K562 (cell line): ENCODE data around the gene RCHY1. TPM values are rescaled to one million over a fixed set of nuclear protein-coding genes. Genes with fewer than 3 reads are reported as not detected.

Source experiments
- ATAC-seq: fragments of 200-7000 bp; cut with Tn5 transposase; 3 replicates; pipeline ENCODE4 v1.9.1; 2020; ENCODE audit warnings: moderate library complexity
- BruUV-seq: library from RNA; stranded (reverse); fragments of 400-500 nt; replicated peaks from 2 replicates; lab custom pipeline; 2021; lab: Mats Ljungman, UMichigan
- CTCF ChIA-PET: fragments of 300-600 bp; formaldehyde crosslinking; extraction: SDS; loops from one replicate; lab custom pipeline; 2021; ENCODE audit warnings: low intra/inter-chr PET ratio; lab: Yijun Ruan, JAX
- POLR2A ChIA-PET: fragments of 300-600, 350-650 bp; sonication (Branson Sonifier 250); formaldehyde crosslinking; extraction: SDS; loops from one replicate; lab custom pipeline; 2021; ENCODE audit warnings: antibody characterized with exemption, inconsistent platforms; lab: Yijun Ruan, JAX
- DNase-seq, 4 experiments: peaks; one replicate each; pipeline versions ENCODE4 v3.0.0 to v3.0.0-alpha.2; 2011 to 2018; ENCODE audit warnings: low spot score in 3 of 4, mixed read lengths in 3 of 4; ENCODE audit errors: extremely low read depth in 1 of 4
- FAIRE-seq: peaks from 2 replicates; lab custom pipeline; 2011; peaks lifted over from hg19 to GRCh38; lab: Jason Lieb, UNC
- H2AFZ ChIP-seq: 2 replicates; pipeline ENCODE4 v1.6.0; 2011; ENCODE audit warnings: low read depth, low read length, control low read depth, inconsistent platforms
- H3K27ac ChIP-seq: fragments of 200-600 bp; 3 replicates; pipeline ENCODE4 v1.8.0; 2011; ENCODE audit warnings: low read depth, mild to moderate bottlenecking, control low read depth, inconsistent platforms, low read length, moderate library complexity, mixed read lengths; ENCODE audit errors: extremely low read depth
- H3K27me3 ChIP-seq, 2 experiments: fragments of 300-600 bp in 1 of 2; 2 replicates in 1 of 2; 3 replicates in 1 of 2; pipeline versions ENCODE4 v1.6.0 to v1.8.0; 2011; ENCODE audit warnings: inconsistent platforms in 2 of 2, low read length in 2 of 2, mild to moderate bottlenecking in 1 of 2, mixed read lengths in 1 of 2, moderate library complexity in 1 of 2; ENCODE audit not compliant: control insufficient read depth in 2 of 2, insufficient read depth in 2 of 2
- H3K36me3 ChIP-seq: fragments of 300-600 bp; 3 replicates; pipeline ENCODE4 v1.8.0; 2011; ENCODE audit warnings: mild to moderate bottlenecking, low read length, inconsistent platforms; ENCODE audit not compliant: control insufficient read depth, insufficient read depth
- H3K4me1 ChIP-seq, 2 experiments: fragments of 200-600 bp in 1 of 2; replicated peaks in 1 of 2; 2 replicates in 1 of 2; 3 replicates in 1 of 2; pipeline versions ENCODE4 v1.5.1 to v1.8.0; 2011; ENCODE audit warnings: inconsistent platforms in 2 of 2, low read length in 2 of 2, mild to moderate bottlenecking in 1 of 2, mixed read lengths in 1 of 2, moderate library complexity in 1 of 2; ENCODE audit not compliant: control insufficient read depth in 2 of 2, insufficient read depth in 2 of 2
- H3K4me2 ChIP-seq: 2 replicates; pipeline ENCODE4 v1.6.1; 2011; ENCODE audit warnings: low read length, control low read depth, inconsistent platforms, mixed read lengths; ENCODE audit not compliant: insufficient read depth
- H3K4me3 ChIP-seq: fragments of 200-600 bp; sonication (generic), shearing (Covaris generic); 2 replicates; pipeline ENCODE4 v1.5.1; 2016; ENCODE audit warnings: control low read depth, inconsistent platforms
- H3K79me2 ChIP-seq: fragments of 200-600 bp; 3 replicates; pipeline ENCODE4 v1.8.0; 2011; ENCODE audit warnings: low read length, inconsistent platforms; ENCODE audit not compliant: control insufficient read depth, insufficient read depth
- H3K9ac ChIP-seq, 2 experiments: 2 replicates each; pipeline versions ENCODE4 v1.6.0 to v1.6.1; 2011; ENCODE audit warnings: low read depth in 2 of 2, low read length in 2 of 2, control low read depth in 1 of 2, inconsistent platforms in 1 of 2, mild to moderate bottlenecking in 1 of 2, mixed read lengths in 1 of 2; ENCODE audit not compliant: insufficient read depth in 1 of 2
- H3K9me1 ChIP-seq: one replicate; pipeline ENCODE4 v1.6.0; 2011; ENCODE audit warnings: inconsistent platforms, mild to moderate bottlenecking, low read length, moderate library complexity; ENCODE audit not compliant: control insufficient read depth, insufficient read depth
- H3K9me3 ChIP-seq: replicated peaks from 2 replicates; pipeline ENCODE4 v1.5.1; 2011; ENCODE audit warnings: low read depth, low read length, inconsistent platforms; ENCODE audit not compliant: control insufficient read depth, insufficient read depth
- H4K20me1 ChIP-seq: replicated peaks from 2 replicates; pipeline ENCODE4 v1.6.1; 2011; ENCODE audit warnings: low read length, inconsistent platforms, mixed read lengths; ENCODE audit not compliant: control insufficient read depth, insufficient read depth
- DIDO1 ChIP-seq: fragments of 450-650 bp; IDR thresholded peaks from 2 replicates; pipeline ENCODE4 v1.6.1; 2016; ENCODE audit warnings: low read depth, missing biosample characterization, missing genetic modification characterization
- KAT7 ChIP-seq: sonication (generic); formaldehyde crosslinking; IDR thresholded peaks from 2 replicates; pipeline ENCODE4 v1.8.0; 2022; ENCODE audit warnings: missing genetic modification reagents, mild to moderate bottlenecking, borderline replicate concordance
- MEIS2 ChIP-seq: fragments of 450-650 bp; IDR thresholded peaks from 2 replicates; pipeline ENCODE4 v1.6.1; 2014; ENCODE audit warnings: mild to moderate bottlenecking; ENCODE audit not compliant: partially characterized antibody
- MTA1 ChIP-seq: fragments of 450-650 bp; IDR thresholded peaks from 2 replicates; pipeline ENCODE4 v1.6.1; 2017; ENCODE audit warnings: borderline replicate concordance
- NFIC ChIP-seq: fragments of 450-650 bp; IDR thresholded peaks from 2 replicates; pipeline ENCODE4 v1.6.1; 2017; ENCODE audit warnings: mild to moderate bottlenecking, inconsistent platforms
- POLR2AphosphoS5 ChIP-seq: IDR thresholded peaks from 2 replicates; pipeline ENCODE4 v1.6.1; 2011; ENCODE audit warnings: mild to moderate bottlenecking, low read depth, low read length, moderate library complexity; ENCODE audit not compliant: control insufficient read depth, insufficient read depth
- SPI1 ChIP-seq: IDR thresholded peaks from 2 replicates; pipeline ENCODE4 v1.6.1; 2011; ENCODE audit warnings: low read depth, low read length, control low read depth, borderline replicate concordance
- STAT5A ChIP-seq: IDR thresholded peaks from 2 replicates; pipeline ENCODE4 v1.6.1; 2012; ENCODE audit warnings: low read length, inconsistent platforms, borderline replicate concordance
- STAT5B ChIP-seq: fragments of 250-450 bp; sonication (Bioruptor Pico); IDR thresholded peaks from 2 replicates; pipeline ENCODE4 v1.8.0; 2021; ENCODE audit warnings: mild to moderate bottlenecking, inconsistent platforms
- TSC22D4 ChIP-seq: fragments of 450-650 bp; IDR thresholded peaks from 2 replicates; pipeline ENCODE4 v1.6.1; 2016; ENCODE audit warnings: missing genetic modification characterization, missing biosample characterization, control low read depth
- ZNF589 ChIP-seq: fragments of 200-800 bp; sonication (Bioruptor generic); IDR thresholded peaks from 2 replicates; pipeline ENCODE4 v1.6.1; 2016; ENCODE audit warnings: low read depth, missing genetic modification characterization, missing compliant biosample characterization
- WGBS: fragments of 100-300 bp; shearing (Covaris generic); methylation state at CpG from one replicate; pipeline ENCODE4 v1.1.6; 2016; ENCODE audit warnings: low coverage, mixed read lengths; ENCODE audit not compliant: insufficient coverage; ENCODE audit errors: missing lambda C conversion rate; 5-methylcytosine and 5-hydroxymethylcytosine counted together
- in situ Hi-C: fragments of 300-500 bp; cut with MboI; formaldehyde crosslinking; loops from 4 replicates; pipeline ENCODE4 v1.15.0; 2018; ENCODE audit warnings: inconsistent platforms, mixed read lengths
- intact Hi-C: fragments of 100-400 bp; cut with micrococcal nuclease; formaldehyde crosslinking; loops from 2 replicates; pipeline ENCODE4 v1.14.2; 2022
- polyA plus RNA-seq, 8 experiments: library from polyadenylated mRNA; depleted of rRNA in 4 of 8; stranded (reverse) in 5 of 8; unstranded in 3 of 8; fragments of >200 nt; fragmentation: Nextera tagmentation in 2 of 8; fragmentation: Illumina TruSeq in 1 of 8; extraction: Ambion mirVana in 2 of 8; extraction: Trizol in 1 of 8; gene quantifications; 2 replicates each; pipeline versions ENCODE4 v1.2.1 to v1.2.3, GENCODE V29; 2011 to 2014; ENCODE audit warnings: inconsistent platforms in 1 of 8, missing spikeins in 1 of 8
- total RNA-seq, 7 experiments: library from RNA; depleted of rRNA in 6 of 7; stranded (reverse); fragments of >200 nt in 6 of 7; fragmentation: Illumina TruSeq in 2 of 7; extraction: Trizol in 2 of 7; gene quantifications; 2 replicates each; pipeline versions ENCODE4 v1.2.1 to v1.2.3, GENCODE V29; 2011 to 2021; ENCODE audit warnings: low replicate concordance in 1 of 7

Gene RCHY1
- total and polyA plus RNA-seq, 9 of the 15 experiments (the other 6 are each of a cell fraction or from before 2014, with no cell fraction given) = 27.3 to 85.1 (median 45.9) TPM

GRCh38 chr4:75561789-75562188 lies 47.6 kb upstream of the RCHY1 start (continued):
- TF ChIP-seq STAT5B (CRISPR knock-in tag) = no peak
- TF ChIP-seq MTA1 = no peak
- no peak for TF ChIP-seq POLR2AphosphoS5
- TF ChIP-seq ZNF589 = no peak
- no peak for TF ChIP-seq KAT7 (CRISPR knock-in tag)
- TF ChIP-seq DIDO1 = no peak
- peak; percentile 22 for TF ChIP-seq MEIS2
- no peak for TF ChIP-seq STAT5A
- no peak for TF ChIP-seq NFIC

DNA sequence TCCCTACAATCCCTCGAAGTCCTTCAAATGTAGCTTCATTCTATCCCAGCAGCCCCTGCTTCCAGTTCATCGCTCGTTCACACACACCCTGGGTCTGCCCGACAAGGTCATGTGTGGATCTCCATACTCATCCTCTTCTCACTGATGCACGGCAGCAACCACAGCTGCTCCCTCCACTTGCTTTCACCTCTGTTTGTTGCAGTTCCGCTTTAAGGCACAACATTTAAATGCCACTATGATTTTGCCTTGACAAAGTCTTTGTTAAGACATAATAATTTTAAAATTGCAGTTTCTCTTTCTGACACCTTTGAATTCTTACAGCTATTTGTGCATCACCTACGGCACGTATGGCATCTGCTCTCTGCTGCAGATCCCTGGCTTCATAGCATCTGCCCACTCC lies 43.5 kb upstream of the RCHY1 start:
- CTCF ChIA-PET = no interaction called here
- no peaks in the 10 kb centered on the region for H3K9me3 ChIP-seq
- ATAC-seq = no peak
- H3K36me3 ChIP-seq = no peaks in the 10 kb centered on the region
- FAIRE-seq = no peak
- H3K27ac ChIP-seq = no peak overlapping the region
- no peak overlapping the region for H3K9ac ChIP-seq
- intact Hi-C loops (no loop called here), in situ Hi-C loops (no loop called here)
- no peak for DNase-seq
- WGBS = 5% methylated on average over 8 of the region's 8 CpGs
- TF ChIP-seq TSC22D4 (tag) (no peak), SPI1 (peak; percentile 63; the same call in 1 of the 2 replicates)
- TF ChIP-seq, all 486 proteins: peak for 1
- Histone ChIP-seq H3K4me3 (no peak overlapping the region), H3K79me2 (no peaks in the 10 kb centered on the region), H3K27me3 (peaks cover 15 to 22% of the 10 kb centered on the region in 2 experiments), H4K20me1 (no peaks in the 10 kb centered on the region), H2AFZ (no peak overlapping the region), H3K4me2 (no peak overlapping the region), H3K4me1 (peaks cover 3 to 4% of the 10 kb centered on the region in 2 experiments; a peak in 2 of 5 replicates), H3K9me1 (no peaks in the 10 kb centered on the region)
- no TSS peak for BruUV-seq
- POLR2A ChIA-PET = interaction anchor here (2.0 kb wide), 1 partner anchor 15 kb away, joined by 4 read pairs; no protein-coding TSS in a partner anchor
